ENCODE measurements around the gene ST3GAL5. TPM values are rescaled to one million over a fixed set of nuclear protein-coding genes. Genes with fewer than 3 reads are reported as not detected.

Gene ST3GAL5
- total and polyA plus RNA-seq, 2 donors (not counting 1 experiment from before 2014, with no cell fraction given): 6.2 to 10.9 TPM

- Histone ChIP-seq H3K9me3 (ENCODE audit: control insufficient read depth, insufficient read depth, low read depth, low read length) (no peaks in the 10 kb centered on the region), H3K79me2 (ENCODE audit: control insufficient read depth, insufficient read depth, low read length) (no peaks in the 10 kb centered on the region), H3K9ac (ENCODE audit: insufficient read depth, low read length) (no peak overlapping the region), H3K27me3 (ENCODE audit: control insufficient read depth, insufficient read depth, low read length) (no peaks in the 10 kb centered on the region), H2AFZ (ENCODE audit: low read length) (no peak overlapping the region), H3K4me2 (ENCODE audit: extremely low read depth, insufficient read depth, low read length) (no peak overlapping the region), H3K27ac (ENCODE audit: insufficient read depth, low read length) (no peak overlapping the region), H3K36me3 (ENCODE audit: control insufficient read depth, insufficient read depth, low read length) (no peaks in the 10 kb centered on the region), H3K4me3 (replicated peaks in 1 of 4; ENCODE audit: control extremely low read depth in 1 of 4, insufficient read depth in 1 of 4, low read depth in 3 of 4, low read length in 4 of 4) (no peak overlapping the region), H4K20me1 (ENCODE audit: control insufficient read depth, extremely low read depth, insufficient read depth, low read length) (no peaks in the 10 kb centered on the region), H3K4me1 (ENCODE audit: control insufficient read depth, extremely low read depth, insufficient read depth, low read length) (no peaks in the 10 kb centered on the region)
- DNase-seq (ENCODE audit: low read depth in 2 of 2): no peak
- TF ChIP-seq EZH2 (IDR thresholded peaks at IDR 0.05; ENCODE audit: low read length, missing control alignments) (no peak), CTCF (conservative IDR thresholded peaks at IDR 0.05 in 1 of 2, IDR thresholded peaks at IDR 0.05 in 1 of 2; ENCODE audit: low read depth in 1 of 2, low read length in 2 of 2) (no peak)
These were observed 60.8 kb downstream of the ST3GAL5 start for GRCh38 chr2:85827879-85828569.

- no peaks in the 10 kb centered on the region for H3K79me2 ChIP-seq (ENCODE audit: control insufficient read depth, insufficient read depth, low read length)
- H3K4me2 ChIP-seq (ENCODE audit: extremely low read depth, insufficient read depth, low read length): peak overlapping the region; percentile 59
- H4K20me1 ChIP-seq (ENCODE audit: control insufficient read depth, extremely low read depth, insufficient read depth, low read length): no peaks in the 10 kb centered on the region
- H3K36me3 ChIP-seq (ENCODE audit: control insufficient read depth, insufficient read depth, low read length): no peaks in the 10 kb centered on the region
- no peaks in the 10 kb centered on the region for H3K9me3 ChIP-seq (ENCODE audit: control insufficient read depth, insufficient read depth, low read depth, low read length)
- peak overlapping the region in 1 of 4 experiments; percentile 23 for H3K4me3 ChIP-seq (replicated peaks in 1 of 4; ENCODE audit: control extremely low read depth in 1 of 4, insufficient read depth in 1 of 4, low read depth in 3 of 4, low read length in 4 of 4)
- no peak overlapping the region for H3K9ac ChIP-seq (ENCODE audit: insufficient read depth, low read length)
- no peaks in the 10 kb centered on the region for H3K4me1 ChIP-seq (ENCODE audit: control insufficient read depth, extremely low read depth, insufficient read depth, low read length)
- no peak overlapping the region for H3K27ac ChIP-seq (ENCODE audit: insufficient read depth, low read length)
- DNase-seq (ENCODE audit: low read depth in 2 of 2): peak; percentile 43 to 52
- no peak for TF ChIP-seq EZH2 (IDR thresholded peaks at IDR 0.05; ENCODE audit: low read length, missing control alignments)
- peak; percentile 76 to 84 for TF ChIP-seq CTCF (conservative IDR thresholded peaks at IDR 0.05 in 1 of 2, IDR thresholded peaks at IDR 0.05 in 1 of 2; ENCODE audit: low read depth in 1 of 2, low read length in 2 of 2)
- no peaks in the 10 kb centered on the region for H3K27me3 ChIP-seq (ENCODE audit: control insufficient read depth, insufficient read depth, low read length)
- no peak overlapping the region for H2AFZ ChIP-seq (ENCODE audit: low read length)
These were observed 61.6 kb downstream of the ST3GAL5 start for GRCh38 chr2:85826990-85827878.

- no peak for TF ChIP-seq EZH2 (IDR thresholded peaks at IDR 0.05; ENCODE audit: low read length, missing control alignments)
- TF ChIP-seq CTCF (conservative IDR thresholded peaks at IDR 0.05 in 1 of 2, IDR thresholded peaks at IDR 0.05 in 1 of 2; ENCODE audit: low read depth in 1 of 2, low read length in 2 of 2): no peak
- Histone ChIP-seq H2AFZ (ENCODE audit: low read length) (no peak overlapping the region), H3K9ac (ENCODE audit: insufficient read depth, low read length) (no peak overlapping the region)
These were observed 64.8 kb downstream of the ST3GAL5 start for GRCh38 chr2:85823951-85824350.

More at GRCh38 chr2:85823951-85824350, 64.8 kb downstream of the ST3GAL5 start:
- H3K4me1 ChIP-seq (ENCODE audit: control insufficient read depth, extremely low read depth, insufficient read depth, low read length): no peaks in the 10 kb centered on the region
- DNase-seq (ENCODE audit: low read depth in 2 of 2): no peak
- no peak overlapping the region for H3K27ac ChIP-seq (ENCODE audit: insufficient read depth, low read length)
- H4K20me1 ChIP-seq (ENCODE audit: control insufficient read depth, extremely low read depth, insufficient read depth, low read length): no peaks in the 10 kb centered on the region
- peaks cover 2% of the 10 kb centered on the region for H3K27me3 ChIP-seq (ENCODE audit: control insufficient read depth, insufficient read depth, low read length)
- H3K9me3 ChIP-seq (ENCODE audit: control insufficient read depth, insufficient read depth, low read depth, low read length): no peaks in the 10 kb centered on the region
- H3K4me3 ChIP-seq (replicated peaks in 1 of 4; ENCODE audit: control extremely low read depth in 1 of 4, insufficient read depth in 1 of 4, low read depth in 3 of 4, low read length in 4 of 4): no peak overlapping the region
- no peak overlapping the region for H3K4me2 ChIP-seq (ENCODE audit: extremely low read depth, insufficient read depth, low read length)
- no peaks in the 10 kb centered on the region for H3K36me3 ChIP-seq (ENCODE audit: control insufficient read depth, insufficient read depth, low read length)
- no peaks in the 10 kb centered on the region for H3K79me2 ChIP-seq (ENCODE audit: control insufficient read depth, insufficient read depth, low read length)

Measured in fibroblast of lung (primary cell).